ENCODE results near the gene PLCB4. TPM values are rescaled to one million over a fixed set of nuclear protein-coding genes. Genes with fewer than 3 reads are reported as not detected.

PLCB4 gene
- total RNA-seq, 2 experiments from 2014 or later, result not detected

DNA sequence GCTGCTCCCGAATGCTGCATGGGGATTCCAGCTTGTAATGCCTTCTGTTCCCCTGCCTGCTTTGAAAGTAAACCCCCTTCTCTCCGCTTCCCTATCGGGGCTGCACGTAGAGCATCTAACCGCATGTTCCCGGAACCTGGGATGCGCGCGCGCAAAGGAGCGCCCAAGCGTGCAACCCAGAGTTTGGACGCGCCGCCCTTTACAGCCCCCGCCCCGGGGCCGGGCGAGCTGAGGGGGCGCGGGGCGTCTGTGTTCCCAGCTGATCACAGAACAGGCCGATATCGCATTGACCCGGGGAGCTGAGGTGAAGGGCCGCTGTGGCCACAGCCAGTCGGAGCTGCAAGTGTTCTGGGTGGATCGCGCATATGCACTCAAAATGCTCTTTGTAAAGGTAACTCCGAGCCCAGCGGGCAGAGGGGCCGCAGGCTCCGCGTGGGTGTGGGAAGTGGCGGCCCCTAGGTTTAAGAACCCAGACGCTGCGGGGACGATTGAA is 446.9 kb downstream of the PLCB4 start:
- DNase-seq, result no peak
- ChIA-PET POLR2A (no interaction called here), CTCF (no interaction called here)
- Mint-ChIP-seq H3K4me1 (ENCODE audit: low read depth) (no peaks in the 10 kb centered on the region), H3K27ac (no peak overlapping the region), H3K4me3 (no peak overlapping the region), H3K36me3 (ENCODE audit: low read depth) (no peaks in the 10 kb centered on the region), H3K27me3 (ENCODE audit: low read depth) (peaks cover 66% of the 10 kb centered on the region), H3K9me3 (ENCODE audit: insufficient read depth) (no peaks in the 10 kb centered on the region)
- no peak for ATAC-seq

DNA sequence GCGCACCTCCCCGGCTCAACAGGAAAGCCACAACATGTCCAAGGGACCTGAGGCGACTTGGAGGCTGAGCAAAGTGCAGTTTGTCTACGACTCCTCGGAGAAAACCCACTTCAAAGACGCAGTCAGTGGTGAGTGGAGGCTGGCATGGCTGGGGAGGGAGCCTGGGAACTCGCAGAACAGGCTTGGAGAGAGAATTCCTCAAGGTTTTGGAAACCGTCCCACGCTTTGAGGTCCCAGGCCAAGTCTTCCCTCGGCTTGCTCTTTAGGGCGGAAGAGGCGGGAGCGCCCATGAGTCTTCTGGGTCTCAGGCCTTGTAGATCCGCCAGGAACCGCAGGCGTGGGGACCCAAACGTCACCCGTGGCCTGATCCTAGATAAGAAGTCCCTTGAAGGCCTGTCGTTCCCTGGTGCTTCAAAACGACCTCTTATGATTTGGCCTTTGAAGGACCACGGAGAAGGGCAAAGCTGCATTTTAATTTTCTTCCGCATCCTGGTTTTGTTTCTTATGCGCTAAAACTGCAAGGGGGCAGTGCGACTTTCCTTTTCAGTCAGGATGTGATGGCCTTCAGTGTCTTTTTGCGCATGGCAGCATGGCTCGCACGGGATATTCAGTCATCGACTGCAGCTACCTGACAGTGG is 447.5 kb downstream of the PLCB4 start:
- ATAC-seq (no peak), DNase-seq (no peak)
- H3K9me3 Mint-ChIP-seq (ENCODE audit: insufficient read depth), result no peaks in the 10 kb centered on the region
- CTCF ChIA-PET, result no interaction called here
- H3K36me3 Mint-ChIP-seq (ENCODE audit: low read depth), result no peaks in the 10 kb centered on the region
- POLR2A ChIA-PET, result no interaction called here
- H3K4me1 Mint-ChIP-seq (ENCODE audit: low read depth), result no peaks in the 10 kb centered on the region
- no peak overlapping the region for H3K27ac Mint-ChIP-seq
- H3K4me3 Mint-ChIP-seq, result no peak overlapping the region
- H3K27me3 Mint-ChIP-seq (ENCODE audit: low read depth), result peaks cover 63% of the 10 kb centered on the region

DNA sequence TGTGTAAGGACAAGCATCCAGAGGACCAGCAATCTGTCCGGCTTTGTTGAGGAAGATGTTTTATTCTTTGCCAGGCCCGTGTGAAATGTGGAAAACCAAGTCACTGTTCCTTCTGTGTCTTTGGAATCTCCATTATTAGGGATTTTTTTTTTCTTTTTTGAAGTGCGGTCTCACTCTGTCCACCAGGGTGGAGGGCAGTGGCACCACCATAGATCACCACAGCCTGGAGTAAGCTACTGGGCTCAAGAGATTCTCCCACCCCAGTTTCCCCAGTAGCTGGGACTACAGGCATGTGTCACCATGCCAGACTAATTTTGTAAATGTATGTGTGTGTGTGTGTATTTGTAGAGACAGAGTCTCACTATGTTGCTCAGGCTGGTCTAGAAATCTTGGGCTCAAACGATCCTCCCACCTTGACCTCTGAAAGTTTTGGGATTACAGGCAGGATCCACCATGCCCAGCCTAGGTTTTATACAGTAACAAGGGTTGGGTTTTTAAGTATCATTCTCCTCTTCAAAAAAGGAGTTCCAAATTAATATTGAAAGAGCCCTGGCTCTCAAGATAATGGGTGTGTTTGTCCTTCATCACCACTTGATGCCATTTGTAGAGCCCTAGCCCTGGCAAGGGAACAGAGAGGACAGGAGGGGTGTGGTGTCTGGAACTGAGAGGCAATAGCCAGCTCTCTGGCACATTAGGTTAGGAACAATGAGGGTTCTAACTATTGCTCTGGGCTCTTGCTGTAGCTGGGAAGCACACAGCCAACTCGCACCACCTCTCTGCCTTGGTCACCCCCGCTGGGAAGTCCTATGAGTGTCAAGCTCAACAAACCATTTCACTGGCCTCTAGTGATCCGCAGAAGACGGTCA is 448.6 kb downstream of the PLCB4 start:
- Mint-ChIP-seq H3K4me1 (ENCODE audit: low read depth) (no peaks in the 10 kb centered on the region), H3K4me3 (no peak overlapping the region), H3K27me3 (ENCODE audit: low read depth) (peaks cover 54% of the 10 kb centered on the region), H3K9me3 (ENCODE audit: insufficient read depth) (no peaks in the 10 kb centered on the region), H3K27ac (no peak overlapping the region), H3K36me3 (ENCODE audit: low read depth) (no peaks in the 10 kb centered on the region)
- no peak for DNase-seq
- no peak for ATAC-seq
- POLR2A ChIA-PET, result no interaction called here
- CTCF ChIA-PET, result no interaction called here

DNA sequence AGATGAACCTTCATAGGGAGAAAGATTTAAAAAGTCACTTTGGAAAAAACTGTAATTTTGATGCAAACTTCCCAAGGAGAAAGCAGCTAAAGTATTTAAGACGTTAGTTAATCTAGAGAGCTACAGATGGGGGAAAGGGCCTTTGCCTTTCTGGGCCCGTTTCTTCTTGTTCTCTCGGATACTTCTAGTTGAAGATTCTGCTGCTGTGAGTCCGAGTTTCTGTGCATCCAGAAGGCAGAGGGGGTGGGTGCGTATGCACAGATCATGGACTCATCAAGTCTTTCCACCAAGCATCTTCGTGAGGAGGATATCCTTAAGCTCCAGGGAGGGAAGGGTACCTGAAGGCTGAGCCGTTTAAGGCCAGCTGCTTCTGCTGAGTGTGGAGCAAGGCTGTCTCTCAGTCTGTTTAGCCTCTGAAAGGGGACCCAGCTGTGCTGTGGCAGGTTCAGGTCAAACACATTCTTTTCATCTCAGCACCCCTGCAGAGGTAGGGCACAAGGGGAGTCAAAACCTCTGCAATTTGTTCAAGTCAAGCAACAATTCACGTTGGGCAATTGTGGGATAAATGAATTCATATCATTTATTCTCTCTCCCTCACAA is 449.8 kb downstream of the PLCB4 start:
- ChIA-PET CTCF (no interaction called here), POLR2A (no interaction called here)
- no peak overlapping the region for H3K27ac Mint-ChIP-seq
- no peaks in the 10 kb centered on the region for H3K4me1 Mint-ChIP-seq (ENCODE audit: low read depth)
- ATAC-seq (no peak), DNase-seq (no peak)
- H3K9me3 Mint-ChIP-seq (ENCODE audit: insufficient read depth), result no peaks in the 10 kb centered on the region
- H3K4me3 Mint-ChIP-seq, result no peak overlapping the region
- peaks cover 52% of the 10 kb centered on the region for H3K27me3 Mint-ChIP-seq (ENCODE audit: low read depth)
- H3K36me3 Mint-ChIP-seq (ENCODE audit: low read depth), result no peaks in the 10 kb centered on the region

DNA sequence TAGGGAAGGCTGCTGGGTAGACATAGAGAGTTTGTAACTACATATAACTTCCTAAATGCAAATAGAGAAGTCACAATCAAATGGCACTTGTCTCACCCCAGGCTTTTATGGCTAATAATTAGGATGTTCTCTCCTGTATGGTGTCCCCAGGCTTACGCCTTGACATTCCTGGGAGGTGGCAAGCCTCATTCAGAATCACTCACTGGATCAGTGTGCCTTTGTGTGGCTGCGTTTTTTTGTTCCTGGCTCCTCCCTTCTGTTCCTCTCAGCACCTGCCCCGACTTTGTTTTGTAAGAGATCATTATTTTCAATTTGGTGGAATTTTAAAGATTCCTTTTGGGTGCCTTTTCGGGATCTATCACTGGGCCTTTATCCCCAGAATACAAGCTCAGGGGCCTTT is 451.2 kb downstream of the PLCB4 start:
- no peak for DNase-seq
- Mint-ChIP-seq H3K27me3 (ENCODE audit: low read depth) (peaks cover 40% of the 10 kb centered on the region), H3K4me3 (no peak overlapping the region), H3K36me3 (ENCODE audit: low read depth) (no peaks in the 10 kb centered on the region), H3K27ac (no peak overlapping the region), H3K9me3 (ENCODE audit: insufficient read depth) (no peaks in the 10 kb centered on the region), H3K4me1 (ENCODE audit: low read depth) (no peaks in the 10 kb centered on the region)
- ATAC-seq, result no peak
- ChIA-PET POLR2A (no interaction called here), CTCF (interaction anchor here (1.3 kb wide), 1 partner anchor 49 kb away, joined by 3 read pairs; no protein-coding TSS in a partner anchor)

DNA sequence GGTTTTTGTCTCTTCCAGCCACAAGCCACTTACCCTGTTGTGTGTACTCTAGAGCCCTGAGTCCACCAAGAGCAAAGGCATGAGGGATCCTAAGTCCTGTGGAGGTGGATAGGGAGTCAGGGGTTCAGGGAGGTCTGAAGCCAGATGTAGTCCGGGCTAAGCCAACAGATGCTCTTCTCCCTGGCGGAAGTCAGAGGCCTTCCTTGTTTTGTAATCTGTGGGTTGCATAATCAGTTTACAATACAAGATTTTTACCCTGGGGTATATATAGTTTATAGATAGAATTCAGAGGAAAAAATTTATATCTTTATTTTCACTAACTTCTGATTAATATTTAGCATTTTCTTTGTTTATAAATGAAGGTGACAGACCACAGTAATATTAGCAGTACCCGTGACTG is 454.7 kb downstream of the PLCB4 start:
- Mint-ChIP-seq H3K4me1 (ENCODE audit: low read depth) (no peaks in the 10 kb centered on the region), H3K4me3 (no peak overlapping the region), H3K27me3 (ENCODE audit: low read depth) (peaks cover 5% of the 10 kb centered on the region), H3K9me3 (ENCODE audit: insufficient read depth) (no peaks in the 10 kb centered on the region), H3K36me3 (ENCODE audit: low read depth) (no peaks in the 10 kb centered on the region), H3K27ac (no peak overlapping the region)
- ATAC-seq (no peak), DNase-seq (no peak)
- POLR2A ChIA-PET, result no interaction called here
- CTCF ChIA-PET, result no interaction called here

Data from activated CD8-positive, alpha-beta T cell treated with anti-CD3 and anti-CD28 coated beads, Interleukin-2, amount 10 ng/mL, durations not matched to agents 7 days and 5 days (primary cell).